ENCODE results near the gene TIMM10. TPM values are rescaled to one million over a fixed set of nuclear protein-coding genes. Genes with fewer than 3 reads are reported as not detected.

Gene TIMM10
- total and polyA plus RNA-seq, 2 experiments from 2014 or later: 32.6 to 64.7 TPM

DNA sequence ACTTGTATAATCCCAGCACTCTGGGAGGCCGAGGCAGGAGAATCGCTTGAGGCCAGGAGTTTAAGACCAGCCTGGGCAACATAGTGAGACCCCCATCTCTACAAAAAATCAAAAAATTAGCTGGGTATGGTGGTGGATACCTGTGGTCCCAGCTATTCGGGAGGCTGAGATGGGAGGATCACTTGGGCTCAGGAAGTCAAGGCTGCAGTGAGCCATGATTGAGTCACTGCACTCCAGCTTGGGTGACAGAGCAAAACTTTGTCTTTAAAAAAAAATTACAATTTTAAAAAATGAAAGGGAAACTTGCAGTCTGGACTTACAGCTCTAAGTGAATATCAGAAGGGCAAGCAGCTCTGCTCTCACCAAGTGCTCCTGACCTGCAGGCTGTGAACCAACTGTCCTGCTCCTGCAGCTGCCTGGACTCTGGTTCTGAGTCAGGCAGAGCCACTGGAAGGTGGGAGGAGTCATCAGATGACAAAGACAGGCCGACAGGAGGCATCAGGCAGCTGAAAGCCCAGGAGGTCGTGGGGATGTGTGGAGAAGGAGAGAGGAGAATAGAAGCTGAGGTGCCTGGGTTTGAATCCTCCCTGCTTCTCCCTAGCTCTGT lies 16.4 kb upstream of the TIMM10 start:
- H3K4me1 ChIP-seq (ENCODE audit: low read depth): no peaks in the 10 kb centered on the region
- H3K9me3 ChIP-seq (ENCODE audit: low read depth): no peaks in the 10 kb centered on the region
- H3K27me3 ChIP-seq: no peaks in the 10 kb centered on the region
- peak overlapping the region; percentile 15 for H3K27ac ChIP-seq
- H3K4me3 ChIP-seq: no peak overlapping the region
- H3K36me3 ChIP-seq: peaks cover 6% of the 10 kb centered on the region
- peak in 1 of 2 donors; percentile 42 for DNase-seq (ENCODE audit: low read depth in 1 of 2, low spot score in 1 of 2)
- TF ChIP-seq, protein P1, sequence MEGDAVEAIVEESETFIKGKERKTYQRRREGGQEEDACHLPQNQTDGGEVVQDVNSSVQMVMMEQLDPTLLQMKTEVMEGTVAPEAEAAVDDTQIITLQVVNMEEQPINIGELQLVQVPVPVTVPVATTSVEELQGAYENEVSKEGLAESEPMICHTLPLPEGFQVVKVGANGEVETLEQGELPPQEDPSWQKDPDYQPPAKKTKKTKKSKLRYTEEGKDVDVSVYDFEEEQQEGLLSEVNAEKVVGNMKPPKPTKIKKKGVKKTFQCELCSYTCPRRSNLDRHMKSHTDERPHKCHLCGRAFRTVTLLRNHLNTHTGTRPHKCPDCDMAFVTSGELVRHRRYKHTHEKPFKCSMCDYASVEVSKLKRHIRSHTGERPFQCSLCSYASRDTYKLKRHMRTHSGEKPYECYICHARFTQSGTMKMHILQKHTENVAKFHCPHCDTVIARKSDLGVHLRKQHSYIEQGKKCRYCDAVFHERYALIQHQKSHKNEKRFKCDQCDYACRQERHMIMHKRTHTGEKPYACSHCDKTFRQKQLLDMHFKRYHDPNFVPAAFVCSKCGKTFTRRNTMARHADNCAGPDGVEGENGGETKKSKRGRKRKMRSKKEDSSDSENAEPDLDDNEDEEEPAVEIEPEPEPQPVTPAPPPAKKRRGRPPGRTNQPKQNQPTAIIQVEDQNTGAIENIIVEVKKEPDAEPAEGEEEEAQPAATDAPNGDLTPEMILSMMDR (IDR thresholded peaks at IDR 0.05; ENCODE audit: low read depth, low read length): peak; percentile 19

GRCh38 chr11:57546451-57546850 lies 15.9 kb upstream of the TIMM10 start:
- Histone ChIP-seq H3K36me3 (peaks cover 2% of the 10 kb centered on the region), H3K27ac (no peak overlapping the region), H3K27me3 (no peaks in the 10 kb centered on the region), H3K4me3 (no peak overlapping the region), H3K4me1 (ENCODE audit: low read depth) (no peaks in the 10 kb centered on the region), H3K9me3 (ENCODE audit: low read depth) (no peaks in the 10 kb centered on the region)
- DNase-seq (ENCODE audit: low read depth in 1 of 2, low spot score in 1 of 2): no peak
- TF ChIP-seq, protein P1 (IDR thresholded peaks at IDR 0.05; ENCODE audit: low read depth, low read length): no peak

DNA sequence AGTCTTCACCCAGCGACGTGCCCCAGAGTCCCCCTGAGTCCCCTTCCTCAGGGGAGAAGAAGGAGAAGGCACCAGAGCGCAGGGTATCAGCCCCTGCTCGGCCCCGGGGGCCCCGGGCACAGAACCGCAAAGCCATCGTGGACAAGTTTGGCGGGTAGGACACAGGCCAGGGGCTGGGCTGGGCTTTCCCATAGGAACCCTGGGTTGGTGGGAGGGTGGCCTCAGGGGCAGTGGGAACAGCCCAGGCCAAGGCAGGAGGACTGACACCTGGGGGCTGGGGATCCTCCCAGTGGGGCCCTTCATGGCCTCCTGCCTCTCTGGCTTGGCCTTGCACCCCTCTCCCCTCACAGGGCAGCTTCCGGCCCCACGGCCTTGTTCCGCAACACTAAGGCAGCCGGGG lies 15.3 kb upstream of the TIMM10 start:
- Histone ChIP-seq H3K9me3 (ENCODE audit: low read depth) (no peaks in the 10 kb centered on the region), H3K4me1 (ENCODE audit: low read depth) (no peaks in the 10 kb centered on the region), H3K36me3 (peaks cover 2% of the 10 kb centered on the region), H3K27ac (no peak overlapping the region), H3K4me3 (no peak overlapping the region), H3K27me3 (no peaks in the 10 kb centered on the region)
- no peak for DNase-seq (ENCODE audit: low read depth in 1 of 2, low spot score in 1 of 2)
- TF ChIP-seq, protein P1 (IDR thresholded peaks at IDR 0.05; ENCODE audit: low read depth, low read length): no peak

GRCh38 chr11:57544566-57544965 lies 14.0 kb upstream of the TIMM10 start:
- no peak overlapping the region for H3K27ac ChIP-seq
- H3K9me3 ChIP-seq (ENCODE audit: low read depth): no peaks in the 10 kb centered on the region
- TF ChIP-seq, protein P1 (IDR thresholded peaks at IDR 0.05; ENCODE audit: low read depth, low read length): no peak
- H3K27me3 ChIP-seq: no peaks in the 10 kb centered on the region
- no peak for DNase-seq (ENCODE audit: low read depth in 1 of 2, low spot score in 1 of 2)
- H3K36me3 ChIP-seq: peaks cover 2% of the 10 kb centered on the region
- H3K4me3 ChIP-seq: no peak overlapping the region
- H3K4me1 ChIP-seq (ENCODE audit: low read depth): no peaks in the 10 kb centered on the region

GRCh38 chr11:57543593-57543992 lies 13.0 kb upstream of the TIMM10 start:
- Histone ChIP-seq H3K9me3 (ENCODE audit: low read depth) (no peaks in the 10 kb centered on the region), H3K36me3 (no peaks in the 10 kb centered on the region), H3K27ac (no peak overlapping the region), H3K4me1 (ENCODE audit: low read depth) (no peaks in the 10 kb centered on the region), H3K27me3 (no peaks in the 10 kb centered on the region), H3K4me3 (no peak overlapping the region)
- TF ChIP-seq, protein P1 (IDR thresholded peaks at IDR 0.05; ENCODE audit: low read depth, low read length): no peak
- DNase-seq (ENCODE audit: low read depth in 1 of 2, low spot score in 1 of 2): no peak

All from cardiac muscle cell (in vitro differentiated cells and primary cell).